KMS-11 (cell line): Measurements from ENCODE around the gene LMF2.

Source experiments
- H2AFZ ChIP-seq: fragments of 200-600 bp; sonication (generic); 2 replicates; pipeline ENCODE4 v1.6.1; 2016; ENCODE audit warnings: antibody characterized with exemption, mixed run types, low read depth
- H3K27ac ChIP-seq: fragments of 200-600 bp; sonication (generic); 2 replicates; pipeline ENCODE4 v1.6.1; 2016; ENCODE audit warnings: mild to moderate bottlenecking, mixed run types
- H3K27me3 ChIP-seq: fragments of 200-600 bp; sonication (generic); 2 replicates; pipeline ENCODE4 v1.6.1; 2017; ENCODE audit warnings: mild to moderate bottlenecking, low read depth, mixed run types, moderate library complexity; ENCODE audit not compliant: insufficient read depth
- H3K36me3 ChIP-seq: fragments of 200-600 bp; sonication (generic); 2 replicates; pipeline ENCODE4 v1.6.1; 2017; ENCODE audit warnings: mild to moderate bottlenecking, mixed run types; ENCODE audit not compliant: insufficient read depth
- H3K4me1 ChIP-seq: fragments of 200-600 bp; sonication (generic); 2 replicates; pipeline ENCODE4 v1.6.1; 2016; ENCODE audit warnings: mild to moderate bottlenecking, low read depth, mixed run types; ENCODE audit not compliant: poor library complexity, severe bottlenecking
- H3K4me2 ChIP-seq: fragments of 200-600 bp; sonication (generic); 2 replicates; pipeline ENCODE4 v1.7.0; 2016; ENCODE audit warnings: mild to moderate bottlenecking, mixed run types
- H3K4me3 ChIP-seq: fragments of 200-600 bp; sonication (generic); IDR thresholded peaks from 2 replicates; pipeline ENCODE4 v1.6.1; 2017; ENCODE audit warnings: low read depth, low read length, mixed read lengths; ENCODE audit not compliant: insufficient read depth
- H3K79me2 ChIP-seq: fragments of 200-600 bp; sonication (generic); 2 replicates; pipeline ENCODE4 v1.6.1; 2016; ENCODE audit warnings: low read depth, mixed run types; ENCODE audit not compliant: insufficient read depth
- H3K9ac ChIP-seq: fragments of 200-600 bp; sonication (generic); 2 replicates; pipeline ENCODE4 v1.6.1; 2016; ENCODE audit warnings: mild to moderate bottlenecking, mixed run types
- H4K20me1 ChIP-seq: fragments of 200-600 bp; sonication (generic); 2 replicates; pipeline ENCODE4 v1.6.1; 2016; ENCODE audit warnings: mild to moderate bottlenecking, mixed run types; ENCODE audit not compliant: insufficient read depth
- CTCF ChIP-seq: fragments of 200-600 bp; sonication (generic); conservative IDR thresholded peaks from 2 replicates; pipeline ENCODE4 v1.6.1; 2017; ENCODE audit warnings: low read depth, mild to moderate bottlenecking, antibody characterized with exemption, low read length, moderate library complexity, mixed read lengths

LMF2 gene

GRCh38 chr22:50490531-50491308 is 16.8 kb downstream of the LMF2 start:
- Histone ChIP-seq H3K27ac (no peak overlapping the region), H3K27me3 (no peaks in the 10 kb centered on the region), H3K9ac (no peak overlapping the region), H3K79me2 (no peaks in the 10 kb centered on the region), H3K4me1 (no peaks in the 10 kb centered on the region), H2AFZ (no peak overlapping the region), H3K36me3 (no peaks in the 10 kb centered on the region), H3K4me2 (no peak overlapping the region), H4K20me1 (no peaks in the 10 kb centered on the region), H3K4me3 (no peak overlapping the region)
- TF ChIP-seq CTCF: no peak

GRCh38 chr22:50489363-50490243 is 17.9 kb downstream of the LMF2 start:
- no peak for TF ChIP-seq CTCF
- H3K27me3 ChIP-seq: no peaks in the 10 kb centered on the region
- H3K27ac ChIP-seq: no peak overlapping the region
- H3K36me3 ChIP-seq: no peaks in the 10 kb centered on the region
- no peak overlapping the region for H2AFZ ChIP-seq
- no peaks in the 10 kb centered on the region for H3K4me1 ChIP-seq
- no peaks in the 10 kb centered on the region for H3K79me2 ChIP-seq
- H3K4me3 ChIP-seq: no peak overlapping the region
- no peaks in the 10 kb centered on the region for H4K20me1 ChIP-seq
- no peak overlapping the region for H3K9ac ChIP-seq
- no peak overlapping the region for H3K4me2 ChIP-seq

- Histone ChIP-seq H4K20me1 (no peaks in the 10 kb centered on the region), H3K4me2 (no peak overlapping the region), H3K27ac (no peak overlapping the region), H3K9ac (no peak overlapping the region), H2AFZ (no peak overlapping the region), H3K36me3 (no peaks in the 10 kb centered on the region), H3K79me2 (no peaks in the 10 kb centered on the region), H3K27me3 (no peaks in the 10 kb centered on the region), H3K4me3 (no peak overlapping the region), H3K4me1 (no peaks in the 10 kb centered on the region)
- TF ChIP-seq CTCF: no peak
Observed at GRCh38 chr22:50488886-50489285, 18.6 kb downstream of the LMF2 start.

GRCh38 chr22:50488006-50488677 is 19.4 kb downstream of the LMF2 start:
- TF ChIP-seq CTCF: no peak
- Histone ChIP-seq H3K27ac (no peak overlapping the region), H3K4me3 (no peak overlapping the region), H3K4me2 (no peak overlapping the region), H3K79me2 (no peaks in the 10 kb centered on the region), H3K27me3 (no peaks in the 10 kb centered on the region), H3K36me3 (no peaks in the 10 kb centered on the region), H3K9ac (no peak overlapping the region), H2AFZ (no peak overlapping the region), H4K20me1 (no peaks in the 10 kb centered on the region), H3K4me1 (no peaks in the 10 kb centered on the region)
